HCT116 (cell line): Measurements from ENCODE around the gene ZBTB20. TPM values are rescaled to one million over a fixed set of nuclear protein-coding genes. Genes with fewer than 3 reads are reported as not detected.

ENCODE experiments used
- ATAC-seq: fragments of 200-7000 bp; cut with Tn5 transposase; 2 replicates; pipeline ENCODE4 v1.9.1; 2020; ENCODE audit warnings: mild to moderate bottlenecking, moderate library complexity
- BruUV-seq: library from RNA; stranded (reverse); fragments of 400-500 nt; replicated peaks from 2 replicates; lab custom pipeline; 2021; lab: Mats Ljungman, UMichigan
- CTCF ChIA-PET: fragments of 300-600 bp; sonication (Branson Sonifier 250); formaldehyde crosslinking; loops from one replicate; lab custom pipeline; 2021; ENCODE audit warnings: antibody characterized with exemption; lab: Charles Lee
- POLR2A ChIA-PET: fragments of 300-600, 350-600 bp; sonication (Branson Sonifier 250); formaldehyde crosslinking; loops from one replicate; lab custom pipeline; 2021; ENCODE audit warnings: antibody characterized with exemption; lab: Charles Lee
- RAD21 ChIA-PET, 2 experiments: fragments of 300-600 bp; sonication (Branson Sonifier 250); formaldehyde crosslinking; loops; one replicate each; lab custom pipeline; 2023; ENCODE audit warnings: low total read pairs in 2 of 2; ENCODE audit not compliant: uncharacterized antibody in 2 of 2, unreplicated experiment in 2 of 2, low non-redundant PET in 1 of 2; lab: Charles Lee
- DNase-seq: peaks from one replicate; pipeline ENCODE4 v3.0.0-alpha.2; 2010; ENCODE audit warnings: low read depth, low spot score
- H2AFZ ChIP-seq: fragments of 200-600 bp; shearing (Covaris generic), sonication (generic); 2 replicates; pipeline ENCODE4 v1.6.1; 2017; ENCODE audit warnings: low read depth, mixed run types, mixed read lengths, antibody characterized with exemption, low read length; ENCODE audit not compliant: poor library complexity, severe bottlenecking
- H3K27ac ChIP-seq: 2 replicates; pipeline ENCODE4 v1.5.1; 2012; ENCODE audit warnings: low read depth, low read length
- H3K27me3 ChIP-seq: fragments of 200-600 bp; sonication (generic); 2 replicates; pipeline ENCODE4 v1.6.1; 2016; ENCODE audit warnings: mixed run types, low read length, mixed read lengths; ENCODE audit not compliant: insufficient read depth
- H3K36me3 ChIP-seq, 2 experiments: fragments of 200-500 bp in 1 of 2; fragments of 200-600 bp in 1 of 2; sonication (Bioruptor generic) in 1 of 2; sonication (generic) in 1 of 2; 2 replicates each; pipeline versions ENCODE4 v1.5.1 to v1.6.1; 2014 to 2016; ENCODE audit warnings: low read length in 2 of 2, inconsistent platforms in 1 of 2, mixed read lengths in 1 of 2, mixed run types in 1 of 2; ENCODE audit not compliant: insufficient read depth in 2 of 2, control insufficient read depth in 1 of 2
- H3K4me1 ChIP-seq, 2 experiments: fragments of 200-600 bp in 1 of 2; sonication (generic) in 1 of 2; 2 replicates each; pipeline versions ENCODE4 v1.5.1 to v1.6.1; 2012 to 2017; ENCODE audit warnings: low read length in 2 of 2, inconsistent platforms in 1 of 2, mild to moderate bottlenecking in 1 of 2, mixed read lengths in 1 of 2, mixed run types in 1 of 2, moderate library complexity in 1 of 2; ENCODE audit not compliant: insufficient read depth in 2 of 2, control insufficient read depth in 1 of 2
- H3K4me2 ChIP-seq: fragments of 200-600 bp; sonication (generic); 2 replicates; pipeline ENCODE4 v1.6.1; 2017; ENCODE audit warnings: mixed run types, low read length, mixed read lengths
- H3K4me3 ChIP-seq, 2 experiments: fragments of 200-600 bp in 1 of 2; sonication (generic) in 1 of 2; replicated peaks in 1 of 2; 2 replicates each; pipeline ENCODE4 v1.5.1; 2011 to 2016; ENCODE audit warnings: low read length in 2 of 2, control low read depth in 1 of 2, low read depth in 1 of 2, mild to moderate bottlenecking in 1 of 2, mixed read lengths in 1 of 2, mixed run types in 1 of 2
- H3K79me2 ChIP-seq: fragments of 200-600 bp; sonication (generic); 2 replicates; pipeline ENCODE4 v1.6.1; 2017; ENCODE audit warnings: mild to moderate bottlenecking, mixed run types, low read length, moderate library complexity, mixed read lengths; ENCODE audit not compliant: insufficient read depth
- H3K9ac ChIP-seq: fragments of 200-600 bp; sonication (generic); 2 replicates; pipeline ENCODE4 v1.6.1; 2016; ENCODE audit warnings: low read length, mixed read lengths
- H3K9me2 ChIP-seq: fragments of 200-600 bp; sonication (generic), shearing (Covaris generic); 2 replicates; pipeline ENCODE4 v1.6.1; 2017; ENCODE audit warnings: mixed run types, mild to moderate bottlenecking, moderate library complexity; ENCODE audit not compliant: insufficient read depth
- H3K9me3 ChIP-seq, 2 experiments: fragments of 200-500 bp in 1 of 2; fragments of 200-600 bp in 1 of 2; sonication (Bioruptor generic) in 1 of 2; sonication (generic) in 1 of 2; 2 replicates each; pipeline ENCODE4 v1.6.1; 2014 to 2017; ENCODE audit warnings: low read length in 2 of 2, mixed read lengths in 2 of 2, inconsistent platforms in 1 of 2, low read depth in 1 of 2, mild to moderate bottlenecking in 1 of 2, mixed run types in 1 of 2, moderate library complexity in 1 of 2; ENCODE audit not compliant: control insufficient read depth in 1 of 2, insufficient read depth in 1 of 2
- H4K20me1 ChIP-seq: fragments of 200-600 bp; sonication (generic), shearing (Covaris generic); 2 replicates; pipeline ENCODE4 v1.6.1; 2017; ENCODE audit warnings: mixed run types, mild to moderate bottlenecking, moderate library complexity; ENCODE audit not compliant: insufficient read depth
- CTCF ChIP-seq, 3 experiments: fragments of 200-600 bp in 1 of 3; sonication (generic) in 1 of 3; IDR thresholded peaks in 2 of 3; conservative IDR thresholded peaks in 1 of 3; 2 replicates each; pipeline ENCODE4 v1.5.1; 2012 to 2017; ENCODE audit warnings: low read depth in 2 of 3, low read length in 2 of 3, antibody characterized with exemption in 1 of 3, borderline replicate concordance in 1 of 3, control low read depth in 1 of 3, mild to moderate bottlenecking in 1 of 3, mixed read lengths in 1 of 3, mixed run types in 1 of 3, moderate library complexity in 1 of 3; ENCODE audit not compliant: insufficient read depth in 1 of 3
- ELF1 ChIP-seq: IDR thresholded peaks from 2 replicates; pipeline ENCODE4 v1.6.1; 2012; ENCODE audit warnings: low read depth, borderline replicate concordance
- JUND ChIP-seq: IDR thresholded peaks from 2 replicates; pipeline ENCODE4 v1.6.1; 2012
- YY1 ChIP-seq: IDR thresholded peaks from 2 replicates; pipeline ENCODE4 v1.6.1; 2011; ENCODE audit warnings: low read length, low read depth, moderate library complexity, mild to moderate bottlenecking; ENCODE audit not compliant: insufficient replicate concordance; ENCODE audit errors: extremely low read depth
- ZBTB33 ChIP-seq: IDR thresholded peaks from 2 replicates; pipeline ENCODE4 v1.6.1; 2011; ENCODE audit warnings: mild to moderate bottlenecking, low read length, moderate library complexity; ENCODE audit not compliant: insufficient replicate concordance; ENCODE audit errors: extremely low read depth
- intact Hi-C: fragments of 100-400 bp; cut with micrococcal nuclease; formaldehyde crosslinking; loops from 2 replicates; pipeline ENCODE4 v1.10.0; 2022
- total RNA-seq: library from RNA; stranded (reverse); gene quantifications from one replicate; pipeline ENCODE4 v1.2.1, GENCODE V29; 2021; ENCODE audit not compliant: unreplicated experiment

Gene ZBTB20
- total RNA-seq, 1 experiment from 2014 or later, result 42.1 TPM

GRCh38 chr3:115187149-115187757, 40.2 kb upstream of the ZBTB20 start:
- no peaks in the 10 kb centered on the region; the same call in 1 of the 2 replicates for H3K9me2 ChIP-seq
- H3K9ac ChIP-seq, result no peak overlapping the region
- no peaks in the 10 kb centered on the region for H3K4me1 ChIP-seq
- CTCF ChIA-PET, result no interaction called here
- no peak overlapping the region for H3K4me2 ChIP-seq
- DNase-seq, result no peak
- ATAC-seq, result no peak
- RAD21 ChIA-PET, result no interaction called here
- no peaks in the 10 kb centered on the region for H3K9me3 ChIP-seq
- no peak overlapping the region for H3K4me3 ChIP-seq
- H3K27me3 ChIP-seq, result no peaks in the 10 kb centered on the region
- no peaks in the 10 kb centered on the region for H4K20me1 ChIP-seq
- intact Hi-C loops, result no loop called here
- H3K36me3 ChIP-seq, result no peaks in the 10 kb centered on the region
- no TSS peak for BruUV-seq
- TF ChIP-seq YY1 (no peak), CTCF (IDR thresholded peaks at IDR 0.05 in 2 of 3, conservative IDR thresholded peaks at IDR 0.05 in 1 of 3; ENCODE audit: borderline replicate concordance in 1 of 3, insufficient read depth in 1 of 3, low read depth in 2 of 3, low read length in 2 of 3) (no peak), JUND (no peak), ZBTB33 (no peak), ELF1 (no peak)
- POLR2A ChIA-PET, result interaction anchor here (1.3 kb wide), 1 partner anchor 40 kb away, joined by 3 read pairs; the partner anchor contains the start of gene ZBTB20
- no peak overlapping the region for H2AFZ ChIP-seq
- H3K27ac ChIP-seq, result no peak overlapping the region
- H3K79me2 ChIP-seq, result no peaks in the 10 kb centered on the region
